ENCODE data around the gene ENOSF1. TPM values are rescaled to one million over a fixed set of nuclear protein-coding genes. Genes with fewer than 3 reads are reported as not detected.

ENOSF1 gene
- polyA plus RNA-seq, 1 of the 3 experiments (the other 2 are of a cell fraction) = 23.3 TPM

GRCh38 chr18:741931-742512 lies 29.6 kb upstream of the ENOSF1 start:
- Histone ChIP-seq H3K79me2 (ENCODE audit: insufficient read depth) (no peaks in the 10 kb centered on the region), H3K9me2 (no peaks in the 10 kb centered on the region), H3K4me3 (ENCODE audit: low read depth in 2 of 2, low read length in 1 of 2) (peak overlapping the region in 1 of 2 experiments; percentile 9; a peak in 1 of 4 replicates), H3F3A (replicated peaks; ENCODE audit: insufficient read depth) (no peaks in the 10 kb centered on the region), H2AFZ (ENCODE audit: low read depth) (no peak overlapping the region), H3K27me3 (ENCODE audit: insufficient read depth) (no peaks in the 10 kb centered on the region), H3K4me1 (ENCODE audit: control insufficient read depth in 1 of 2, insufficient read depth in 2 of 2, low read depth in 1 of 2, low read length in 1 of 2) (no peaks in the 10 kb centered on the region; a peak in 1 of 4 replicates), H3K9me3 (no peaks in the 10 kb centered on the region), H3K36me3 (replicated peaks in 1 of 2; ENCODE audit: control insufficient read depth in 1 of 2, insufficient read depth in 2 of 2, low read length in 1 of 2) (peaks cover 0 to 18% of the 10 kb centered on the region in 2 experiments), H3K27ac (ENCODE audit: low read depth in 2 of 2, low read length in 1 of 2) (no peak overlapping the region), H4K20me1 (ENCODE audit: insufficient read depth) (no peaks in the 10 kb centered on the region), H3K4me2 (no peak overlapping the region), H3K9ac (no peak overlapping the region)
- TF ChIP-seq RAD21 (IDR thresholded peaks at IDR 0.05; ENCODE audit: low read length) (peak; percentile 83), FOXJ3 (CRISPR knock-in tag; IDR thresholded peaks at IDR 0.05) (no peak), SMC3 (IDR thresholded peaks at IDR 0.05; ENCODE audit: low read depth, low read length) (peak; percentile 64), CTCF (IDR thresholded peaks at IDR 0.05) (peak; percentile 82)
- ChIA-PET CTCF (interaction anchor here (0.6 to 10.6 kb wide), 14 partner anchors 9 to 249 kb away, joined by 3 to 119 read pairs (median 4); no protein-coding TSS in a partner anchor), POLR2A (no interaction called here)
- DNase-seq = peak; percentile 61

GRCh38 chr18:732371-732770 lies 19.9 kb upstream of the ENOSF1 start:
- Histone ChIP-seq H3K9me2 (no peaks in the 10 kb centered on the region), H2AFZ (ENCODE audit: low read depth) (no peak overlapping the region), H3K79me2 (ENCODE audit: insufficient read depth) (no peaks in the 10 kb centered on the region), H3K9ac (no peak overlapping the region), H4K20me1 (ENCODE audit: insufficient read depth) (no peaks in the 10 kb centered on the region), H3F3A (replicated peaks; ENCODE audit: insufficient read depth) (no peaks in the 10 kb centered on the region), H3K9me3 (no peaks in the 10 kb centered on the region), H3K4me3 (ENCODE audit: low read depth in 2 of 2, low read length in 1 of 2) (no peak overlapping the region), H3K27me3 (ENCODE audit: insufficient read depth) (no peaks in the 10 kb centered on the region), H3K36me3 (replicated peaks in 1 of 2; ENCODE audit: control insufficient read depth in 1 of 2, insufficient read depth in 2 of 2, low read length in 1 of 2) (peaks cover 0 to 4% of the 10 kb centered on the region in 2 experiments), H3K4me2 (no peak overlapping the region), H3K27ac (ENCODE audit: low read depth in 2 of 2, low read length in 1 of 2) (no peak overlapping the region), H3K4me1 (ENCODE audit: control insufficient read depth in 1 of 2, insufficient read depth in 2 of 2, low read depth in 1 of 2, low read length in 1 of 2) (no peaks in the 10 kb centered on the region)
- ChIA-PET POLR2A (no interaction called here), CTCF (interaction anchor here (1.0 to 2.3 kb wide), 4 partner anchors 10 to 108 kb away, joined by 3 to 6 read pairs (median 5); no protein-coding TSS in a partner anchor)
- 63% methylated on average over 3 of the region's 3 CpGs for WGBS (ENCODE audit: low lambda C conversion rate)
- TF ChIP-seq MAX (IDR thresholded peaks at IDR 0.05; ENCODE audit: low read depth) = no peak
- TF ChIP-seq TEAD4 (IDR thresholded peaks at IDR 0.05; ENCODE audit: borderline replicate concordance, insufficient read depth) = no peak
- no peak for TF ChIP-seq RXRA (IDR thresholded peaks at IDR 0.05; ENCODE audit: borderline replicate concordance, low read depth)
- no peak for TF ChIP-seq YY1 (IDR thresholded peaks at IDR 0.05; ENCODE audit: low read depth)
- DNase-seq = no peak

GRCh38 chr18:731185-731584 lies 18.8 kb upstream of the ENOSF1 start:
- H3K4me1 ChIP-seq (ENCODE audit: control insufficient read depth in 1 of 2, insufficient read depth in 2 of 2, low read depth in 1 of 2, low read length in 1 of 2) = no peaks in the 10 kb centered on the region
- H3K27ac ChIP-seq (ENCODE audit: low read depth in 2 of 2, low read length in 1 of 2) = no peak overlapping the region
- no peaks in the 10 kb centered on the region for H3K27me3 ChIP-seq (ENCODE audit: insufficient read depth)
- H4K20me1 ChIP-seq (ENCODE audit: insufficient read depth) = no peaks in the 10 kb centered on the region
- no peaks in the 10 kb centered on the region for H3K9me2 ChIP-seq
- no peak for DNase-seq
- H3K4me3 ChIP-seq (ENCODE audit: low read depth in 2 of 2, low read length in 1 of 2) = no peak overlapping the region
- POLR2A ChIA-PET = no interaction called here
- no peak overlapping the region for H3K4me2 ChIP-seq
- no peak overlapping the region for H2AFZ ChIP-seq (ENCODE audit: low read depth)
- no peak overlapping the region for H3K9ac ChIP-seq
- H3F3A ChIP-seq (replicated peaks; ENCODE audit: insufficient read depth) = no peaks in the 10 kb centered on the region
- CTCF ChIA-PET = interaction anchor here (2.3 kb wide), 1 partner anchor 107 kb away, joined by 5 read pairs; no protein-coding TSS in a partner anchor
- H3K36me3 ChIP-seq (replicated peaks in 1 of 2; ENCODE audit: control insufficient read depth in 1 of 2, insufficient read depth in 2 of 2, low read length in 1 of 2) = no peaks in the 10 kb centered on the region
- no peaks in the 10 kb centered on the region for H3K9me3 ChIP-seq
- no peaks in the 10 kb centered on the region for H3K79me2 ChIP-seq (ENCODE audit: insufficient read depth)
- no peak for TF ChIP-seq GABPA (IDR thresholded peaks at IDR 0.05; ENCODE audit: low read depth)
- no peak for TF ChIP-seq FOSL2 (IDR thresholded peaks at IDR 0.05; ENCODE audit: borderline replicate concordance, low read depth)
- TF ChIP-seq PBX3 (IDR thresholded peaks at IDR 0.05) = no peak
- TF ChIP-seq FOXJ3 (CRISPR knock-in tag; IDR thresholded peaks at IDR 0.05) = no peak
- no peak for TF ChIP-seq EP300 (IDR thresholded peaks at IDR 0.05; ENCODE audit: borderline replicate concordance in 1 of 2, low read depth in 1 of 2, low read length in 1 of 2)
- TF ChIP-seq USF2 (IDR thresholded peaks at IDR 0.05; ENCODE audit: borderline replicate concordance, low read depth, low read length) = no peak
- TF ChIP-seq TAF1 (IDR thresholded peaks at IDR 0.05; ENCODE audit: borderline replicate concordance, low read depth, low read length) = no peak
- TF ChIP-seq EZH2phosphoT487 (IDR thresholded peaks at IDR 0.05; ENCODE audit: borderline replicate concordance, low read depth) = no peak
- TF ChIP-seq RFX5 (IDR thresholded peaks at IDR 0.05; ENCODE audit: low read length) = no peak
- TF ChIP-seq MXI1 (IDR thresholded peaks at IDR 0.05; ENCODE audit: low read depth, low read length) = no peak

All from SK-N-SH (cell line).